RWPE1 (cell line): ENCODE results near the gene PATE2.

Source experiments
- CTCF ChIA-PET: fragments of 350-600 bp; sonication (Branson Sonifier 250); formaldehyde crosslinking; extraction: SDS; loops from one replicate; lab custom pipeline; 2021; lab: Yijun Ruan, JAX
- POLR2A ChIA-PET: fragments of 400-600 bp; formaldehyde crosslinking; extraction: SDS; loops from one replicate; lab custom pipeline; 2020; ENCODE audit warnings: antibody characterized with exemption; ENCODE audit not compliant: low non-redundant PET; lab: Yijun Ruan, JAX
- DNase-seq: peaks from one replicate; pipeline ENCODE4 v3.0.0; 2012; ENCODE audit warnings: low spot score
- H3K27ac ChIP-seq: fragments of 450-650 bp; 2 replicates; pipeline ENCODE4 v1.5.1; 2017
- TF ChIP-seq, protein P1 (sequence below): fragments of 450-650 bp; conservative IDR thresholded peaks from 2 replicates; pipeline ENCODE4 v1.5.1; 2017; ENCODE audit warnings: low read depth, mild to moderate bottlenecking

Gene PATE2

DNA sequence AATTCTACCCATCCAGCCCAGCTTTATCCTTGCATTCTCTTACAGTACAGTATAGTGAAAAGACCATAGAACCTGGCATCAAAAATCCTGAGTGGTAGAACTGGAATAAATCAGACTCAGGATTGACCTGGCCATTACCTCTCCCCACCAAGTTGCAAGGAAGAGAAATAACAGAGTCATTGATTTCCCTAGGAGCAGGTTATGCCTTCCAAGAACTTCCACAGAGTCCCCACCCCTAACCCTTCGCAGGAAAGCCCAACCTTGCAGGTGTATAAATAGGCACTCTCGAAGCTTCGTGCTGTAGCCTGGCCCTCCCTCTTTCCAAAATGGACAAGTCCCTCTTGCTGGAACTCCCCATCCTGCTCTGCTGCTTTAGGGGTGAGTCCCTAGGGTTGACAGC lies 32.6 kb downstream of the PATE2 start, which contains the start of gene PATE1:
Gene PATE1 (plus strand): TSS at position 301 of the 400 bp plus-strand sequence. CDS start 26 bp downstream, at position 327.
- ChIA-PET CTCF (no interaction called here), POLR2A (no interaction called here)
- DNase-seq = no peak
- no peak within 1 kb of the TSS for H3K27ac ChIP-seq
- TF ChIP-seq, protein P1, sequence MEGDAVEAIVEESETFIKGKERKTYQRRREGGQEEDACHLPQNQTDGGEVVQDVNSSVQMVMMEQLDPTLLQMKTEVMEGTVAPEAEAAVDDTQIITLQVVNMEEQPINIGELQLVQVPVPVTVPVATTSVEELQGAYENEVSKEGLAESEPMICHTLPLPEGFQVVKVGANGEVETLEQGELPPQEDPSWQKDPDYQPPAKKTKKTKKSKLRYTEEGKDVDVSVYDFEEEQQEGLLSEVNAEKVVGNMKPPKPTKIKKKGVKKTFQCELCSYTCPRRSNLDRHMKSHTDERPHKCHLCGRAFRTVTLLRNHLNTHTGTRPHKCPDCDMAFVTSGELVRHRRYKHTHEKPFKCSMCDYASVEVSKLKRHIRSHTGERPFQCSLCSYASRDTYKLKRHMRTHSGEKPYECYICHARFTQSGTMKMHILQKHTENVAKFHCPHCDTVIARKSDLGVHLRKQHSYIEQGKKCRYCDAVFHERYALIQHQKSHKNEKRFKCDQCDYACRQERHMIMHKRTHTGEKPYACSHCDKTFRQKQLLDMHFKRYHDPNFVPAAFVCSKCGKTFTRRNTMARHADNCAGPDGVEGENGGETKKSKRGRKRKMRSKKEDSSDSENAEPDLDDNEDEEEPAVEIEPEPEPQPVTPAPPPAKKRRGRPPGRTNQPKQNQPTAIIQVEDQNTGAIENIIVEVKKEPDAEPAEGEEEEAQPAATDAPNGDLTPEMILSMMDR = no peak

DNA sequence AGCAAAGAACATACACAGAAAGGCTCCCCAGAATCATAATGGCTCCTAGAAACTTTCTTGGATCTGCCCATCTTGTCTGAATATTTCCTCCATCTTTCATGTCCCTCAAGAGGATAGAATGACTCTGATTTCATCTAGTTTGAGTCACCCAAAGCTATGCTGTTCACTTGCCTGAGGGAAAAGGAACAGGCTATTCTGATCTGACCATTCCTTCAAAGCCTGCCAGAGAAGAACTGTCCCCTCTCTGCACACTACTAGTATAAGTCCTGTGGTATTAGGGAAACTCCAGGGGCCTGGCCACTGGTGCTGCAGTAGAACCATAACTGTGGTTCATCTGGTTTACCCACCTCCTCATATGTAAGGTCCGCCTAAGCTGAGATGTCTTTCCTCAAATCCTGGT lies 34.9 kb downstream of the PATE2 start:
- TF ChIP-seq, protein P1 = no peak
- POLR2A ChIA-PET = no interaction called here
- CTCF ChIA-PET = no interaction called here
- no peak for DNase-seq
- no peak overlapping the region for H3K27ac ChIP-seq

DNA sequence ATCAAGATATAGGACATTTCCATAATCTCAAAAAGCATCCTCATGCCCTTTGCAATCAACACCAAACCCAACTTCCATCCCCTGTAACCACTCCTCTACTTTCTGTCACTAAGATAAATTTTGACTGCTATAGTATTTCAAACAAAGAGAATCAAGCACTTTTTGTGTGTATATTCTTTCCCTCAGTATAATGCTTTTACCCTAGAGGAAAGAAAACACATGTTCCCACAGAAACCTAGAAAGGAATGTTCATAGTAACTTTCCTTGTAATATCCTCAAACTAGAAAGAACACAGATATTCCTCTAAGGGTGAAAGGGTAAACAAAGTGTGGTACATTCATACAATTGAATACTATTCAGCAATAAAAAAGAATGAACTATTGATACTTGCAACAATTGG lies 38.0 kb downstream of the PATE2 start:
- CTCF ChIA-PET = interaction anchor here (0.8 kb wide), 1 partner anchor 395 kb away, joined by 3 read pairs; no protein-coding TSS in a partner anchor
- TF ChIP-seq, protein P1 = no peak
- no peak overlapping the region for H3K27ac ChIP-seq
- no peak for DNase-seq
- POLR2A ChIA-PET = no interaction called here

DNA sequence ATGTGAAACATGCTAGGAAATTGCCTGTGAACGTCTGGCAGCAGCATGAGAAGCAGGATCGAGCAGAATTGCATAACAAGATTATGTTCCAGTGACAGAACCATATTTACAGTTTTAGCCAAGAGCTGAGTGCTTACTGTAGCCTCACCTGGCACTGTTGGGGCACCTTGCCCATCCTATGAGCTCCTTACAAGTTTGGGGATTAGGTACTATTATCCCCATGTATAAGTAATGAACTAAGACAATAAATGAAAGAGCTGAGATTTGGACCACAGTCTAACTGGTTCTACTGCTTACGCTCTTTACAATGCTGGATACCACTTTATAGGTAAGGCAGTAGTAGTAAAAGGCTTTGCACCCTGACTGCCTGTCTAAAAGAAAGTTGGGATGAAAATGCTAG lies 49.7 kb downstream of the PATE2 start:
- H3K27ac ChIP-seq = no peak overlapping the region
- TF ChIP-seq, protein P1 = no peak
- ChIA-PET CTCF (interaction anchor here (0.7 kb wide), 1 partner anchor 1205 kb away, joined by 3 read pairs; no protein-coding TSS in a partner anchor), POLR2A (no interaction called here)
- no peak for DNase-seq
